GM21367 (cell line): Measurements from ENCODE around the gene TIGD6.

Experiments used
- ATAC-seq: cut with Tn5 transposase; IDR thresholded peaks from one replicate; pipeline ENCODE4 v1.9.1; 2021; ENCODE audit not compliant: unreplicated experiment

TIGD6 gene

DNA sequence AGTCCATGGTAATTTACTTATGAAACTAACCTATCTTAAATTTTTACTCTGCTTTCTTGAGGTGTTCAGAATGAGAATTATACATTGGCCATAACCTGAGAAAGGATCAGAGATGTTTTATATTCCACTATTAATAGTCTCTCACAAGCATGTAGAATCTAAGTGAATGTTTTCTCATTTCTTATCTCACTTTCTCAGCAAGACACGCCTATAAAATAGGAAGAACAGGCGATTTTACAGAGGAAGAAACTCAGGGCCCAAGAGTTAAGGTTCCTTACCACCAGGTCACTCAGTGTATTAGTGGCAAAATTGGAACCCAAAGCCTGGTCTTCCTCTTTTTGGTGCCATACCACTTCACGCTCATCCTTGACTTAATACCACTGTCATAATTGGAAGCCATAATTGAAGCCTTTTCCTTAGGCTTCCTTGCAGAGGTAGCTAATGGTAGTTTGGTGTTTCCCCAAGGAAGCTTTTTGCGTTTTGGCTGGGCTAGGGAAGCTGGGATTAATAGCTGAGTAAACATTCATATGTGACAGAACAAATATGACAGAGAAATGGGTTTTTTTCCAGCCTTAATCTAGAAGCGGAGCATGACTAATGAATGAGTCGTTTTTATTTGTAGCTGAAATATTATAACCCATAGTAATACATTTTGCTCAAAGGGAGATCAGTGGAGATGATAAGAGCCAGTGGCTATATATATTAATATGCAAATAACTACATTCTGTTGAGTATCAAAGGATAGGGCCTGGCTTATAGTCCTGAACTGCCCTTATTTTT is 17.0 kb upstream of the TIGD6 start:
- no peak for ATAC-seq

DNA sequence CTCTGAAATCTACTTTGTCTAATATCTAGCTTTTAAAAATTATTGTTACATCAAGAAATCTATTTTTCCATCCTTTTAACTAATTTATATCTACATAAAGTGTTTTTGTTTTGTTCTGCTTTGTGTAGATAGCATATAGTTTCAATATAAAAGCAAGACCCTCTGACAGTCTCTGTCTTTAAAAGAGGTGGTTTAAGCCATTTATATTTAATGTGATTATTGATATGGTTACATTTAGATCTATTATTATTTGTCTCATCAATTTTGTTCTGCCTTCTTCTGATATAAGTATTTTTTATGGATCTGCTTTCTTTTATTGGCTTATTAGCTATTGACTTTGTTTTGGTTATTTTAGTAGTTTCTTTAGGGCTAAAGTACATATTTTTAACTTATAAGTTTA is 16.1 kb upstream of the TIGD6 start:
- ATAC-seq, result no peak

DNA sequence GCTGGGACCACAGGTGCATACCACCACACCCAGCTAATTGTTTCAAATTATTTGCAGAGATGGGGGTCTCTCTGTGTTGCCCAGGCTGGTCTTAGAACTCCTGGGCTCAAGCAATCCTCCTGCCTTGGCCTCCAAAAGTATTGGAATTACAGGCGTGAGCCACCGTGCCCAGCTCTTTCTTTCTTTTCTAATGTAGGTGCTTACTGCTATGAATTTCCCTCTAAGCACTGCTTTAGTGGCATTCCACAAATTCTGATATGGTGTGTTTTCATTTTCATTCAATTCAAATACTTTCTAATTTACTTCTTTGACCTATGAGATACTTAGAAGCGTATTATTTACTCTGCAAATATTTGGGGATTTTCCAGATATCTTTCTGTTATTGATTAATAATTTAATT is 15.0 kb upstream of the TIGD6 start:
- ATAC-seq, result no peak

DNA sequence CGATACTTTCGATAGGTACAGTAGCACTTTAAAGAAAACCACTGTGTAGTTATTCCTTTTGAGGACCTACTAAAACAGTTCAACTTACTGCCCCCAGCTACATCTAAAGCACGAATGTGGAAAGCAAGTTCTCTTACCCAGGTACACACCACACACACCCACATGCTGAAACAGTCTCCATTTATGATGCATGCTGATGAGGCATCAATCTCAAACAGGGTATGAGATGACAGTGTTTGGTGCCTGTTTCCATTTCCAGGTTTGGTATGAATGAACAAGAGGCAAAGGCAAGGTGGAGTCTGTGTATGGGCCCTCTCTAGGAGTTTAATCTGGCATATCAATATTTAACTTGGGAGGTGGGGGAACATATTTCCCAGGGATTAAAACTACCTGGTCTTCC is 14.0 kb upstream of the TIGD6 start:
- no peak for ATAC-seq

GRCh38 chr5:150013931-150014330 is 13.5 kb upstream of the TIGD6 start:
- ATAC-seq, result no peak

- ATAC-seq, result no peak
These were observed 9.4 kb upstream of the TIGD6 start for GRCh38 chr5:150009671-150010387.

- no peak for ATAC-seq
These were observed 6.6 kb upstream of the TIGD6 start for GRCh38 chr5:150007050-150007449.

- ATAC-seq, result no peak
These were observed 5.9 kb upstream of the TIGD6 start for GRCh38 chr5:150006318-150006717.

DNA sequence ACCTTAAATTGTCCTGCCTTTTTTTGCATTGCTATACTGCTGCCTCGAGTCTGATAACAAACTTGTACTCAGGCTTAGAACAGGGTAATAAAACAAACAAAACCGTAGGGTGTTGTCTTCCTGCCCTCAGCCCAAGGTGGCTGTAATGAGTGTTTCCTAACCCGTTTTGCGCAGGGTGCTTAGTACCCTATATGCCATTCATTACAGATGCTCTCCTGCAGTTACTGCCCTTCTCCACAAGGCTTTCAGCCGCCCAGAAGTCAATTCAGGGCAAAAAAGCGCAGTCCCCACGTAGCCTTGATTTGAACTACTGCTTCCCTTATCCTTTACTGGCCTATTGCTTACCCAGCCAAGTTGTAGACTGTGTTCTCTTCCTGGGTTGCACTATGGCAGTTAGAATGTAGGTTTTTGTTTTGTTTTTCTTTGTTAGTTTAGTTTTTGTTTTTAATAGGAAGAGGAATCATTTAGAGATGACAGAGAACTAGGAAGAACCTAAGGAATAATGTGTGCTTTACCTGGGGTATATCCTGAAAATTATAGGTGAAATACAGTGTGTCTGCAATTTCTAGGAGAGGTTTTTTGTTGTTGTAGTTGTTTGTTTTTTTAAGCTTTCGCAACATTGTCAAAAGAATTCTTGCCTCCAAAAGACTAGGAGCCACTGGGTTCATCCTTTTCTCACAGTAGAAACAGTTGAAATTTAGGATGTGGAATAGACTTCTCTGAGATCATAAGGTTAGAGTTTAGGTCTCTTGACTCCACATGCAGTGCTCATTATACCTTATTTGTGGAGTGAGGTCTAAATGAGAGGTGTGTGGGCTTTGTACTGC is 1.4 kb upstream of the TIGD6 start:
- peak; percentile 66 for ATAC-seq

GRCh38 chr5:150000990-150001659 is 671 bp upstream of the TIGD6 start:
- peak; percentile 1 for ATAC-seq

GRCh38 chr5:149999866-150000255 is 593 bp downstream of the TIGD6 start:
- ATAC-seq, result no peak

DNA sequence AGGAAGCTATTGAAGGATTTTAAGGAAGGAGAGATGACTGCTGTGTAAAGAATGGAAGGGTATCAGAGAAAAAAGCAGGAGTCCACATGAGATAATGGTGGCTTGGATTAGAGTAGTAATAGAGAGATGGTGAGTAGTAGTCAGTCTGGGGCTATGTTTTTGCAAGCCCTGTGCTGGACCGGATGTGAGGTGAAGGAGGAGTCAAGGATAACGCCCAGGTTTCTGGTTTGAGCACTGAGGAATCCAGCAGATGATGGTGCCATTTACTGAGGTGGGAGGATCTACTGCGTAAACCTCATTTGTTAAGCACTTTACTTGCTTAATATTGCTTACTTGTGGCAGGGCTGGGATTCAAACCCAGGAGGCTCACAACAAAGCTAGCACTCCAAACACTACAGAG is 1.1 kb downstream of the TIGD6 start:
- no peak for ATAC-seq

DNA sequence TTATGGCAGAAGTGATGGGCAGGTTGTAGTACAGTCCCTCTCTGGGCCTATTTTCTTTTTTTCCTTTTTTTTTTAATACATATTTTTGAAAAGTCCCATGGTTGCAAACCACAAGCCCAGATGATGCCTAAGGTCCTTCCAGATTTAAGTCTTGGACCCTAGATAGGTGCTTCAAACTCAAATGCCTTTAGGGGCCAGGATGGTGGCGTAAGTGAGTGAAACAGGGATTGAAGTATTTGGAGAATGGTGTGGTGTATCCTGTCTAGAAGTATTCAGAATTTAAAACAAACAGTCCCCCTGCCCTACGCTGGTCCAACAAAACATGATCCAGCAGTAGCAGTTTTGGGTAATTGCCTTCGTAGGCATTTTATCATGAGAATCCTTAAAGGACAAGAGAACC is 2.2 kb downstream of the TIGD6 start:
- no peak for ATAC-seq

DNA sequence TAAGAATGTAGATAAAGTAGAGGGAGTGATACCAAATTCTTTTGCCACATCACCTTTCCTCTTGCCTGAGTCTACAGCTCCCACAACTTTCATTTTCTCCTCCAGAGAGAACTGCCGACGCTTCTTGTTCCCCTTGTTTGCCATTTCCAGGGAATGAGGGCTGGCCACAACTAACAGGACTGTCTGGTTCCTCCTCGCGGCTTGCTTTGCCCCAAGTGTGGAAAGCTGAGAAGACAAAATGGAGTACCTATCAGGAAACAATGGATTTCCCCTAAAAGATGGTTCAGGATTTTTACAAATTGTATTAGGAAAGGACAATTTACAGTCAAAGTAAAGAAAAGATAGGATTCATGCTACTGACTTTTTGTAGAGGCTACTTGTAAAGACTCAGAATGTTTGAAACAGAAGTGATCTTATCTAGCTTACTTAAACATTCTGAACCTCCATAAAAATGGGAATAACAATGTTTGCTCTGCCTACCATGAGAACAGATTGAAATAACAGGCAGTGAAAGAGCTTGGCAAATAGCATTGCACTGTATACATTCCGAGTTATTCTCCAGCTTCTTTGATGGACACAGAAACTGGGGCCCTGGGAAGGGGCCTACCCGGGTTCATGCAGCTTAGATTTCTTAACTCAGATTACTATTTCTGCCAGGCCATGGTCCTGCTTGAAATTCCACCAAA is 4.1 kb downstream of the TIGD6 start:
- no peak for ATAC-seq

DNA sequence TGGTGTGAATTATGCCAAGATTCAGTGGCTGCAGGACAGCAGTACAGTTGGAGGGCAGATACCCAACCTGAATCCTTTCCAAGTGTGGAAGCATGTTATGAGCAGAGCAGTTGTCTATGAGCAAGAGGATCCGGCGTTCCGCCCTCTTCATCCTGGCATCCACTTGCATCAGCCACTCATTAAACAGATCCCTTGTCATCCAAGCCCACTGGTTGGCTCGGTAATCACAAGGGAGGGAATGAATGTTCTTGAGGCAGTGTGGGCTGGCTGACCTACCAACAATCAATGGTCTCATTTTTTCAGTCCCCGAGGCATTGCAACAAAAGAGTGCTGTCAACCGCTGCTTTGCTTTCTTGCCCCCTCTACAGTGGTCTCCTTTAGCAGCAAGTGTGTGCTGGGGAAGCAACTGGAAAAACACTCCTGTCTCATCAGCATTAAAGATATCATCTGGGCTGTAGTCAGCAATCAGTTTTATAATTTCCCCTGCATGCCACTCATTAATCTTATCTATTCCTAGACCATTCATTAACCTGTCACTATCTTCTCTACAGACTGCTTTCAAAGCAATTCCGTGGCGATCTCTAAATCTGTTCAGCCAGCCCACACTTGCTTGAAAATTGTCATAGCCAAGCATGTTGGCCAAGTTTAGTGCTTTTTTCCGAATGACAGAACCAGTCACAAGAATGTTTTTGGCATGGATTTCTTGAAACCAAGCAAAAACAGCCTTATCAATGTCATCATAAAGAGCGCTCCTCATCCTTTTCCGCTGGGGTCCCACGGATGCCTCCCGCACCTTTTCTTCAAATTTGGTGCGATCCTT is 4.9 kb downstream of the TIGD6 start:
- ATAC-seq, result no peak

DNA sequence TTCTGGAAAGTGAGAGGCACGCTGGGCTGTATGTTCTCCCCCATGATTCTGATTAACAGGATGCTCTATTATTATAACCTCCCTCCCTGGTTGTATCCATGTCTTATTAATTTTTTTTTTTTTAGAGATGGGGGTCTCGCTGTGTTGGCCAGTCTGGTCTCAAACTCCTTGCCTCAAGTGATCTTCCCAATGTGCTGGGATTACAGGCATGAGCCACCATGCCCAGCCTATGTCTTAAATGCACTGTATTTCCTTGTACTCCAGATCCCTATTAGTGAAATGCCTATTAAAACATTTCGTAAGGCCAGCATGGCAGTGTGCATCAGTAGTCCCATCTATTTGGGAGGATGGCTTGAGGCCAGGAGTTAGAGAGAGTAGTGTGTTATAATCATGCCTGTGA is 7.0 kb downstream of the TIGD6 start:
- no peak for ATAC-seq

DNA sequence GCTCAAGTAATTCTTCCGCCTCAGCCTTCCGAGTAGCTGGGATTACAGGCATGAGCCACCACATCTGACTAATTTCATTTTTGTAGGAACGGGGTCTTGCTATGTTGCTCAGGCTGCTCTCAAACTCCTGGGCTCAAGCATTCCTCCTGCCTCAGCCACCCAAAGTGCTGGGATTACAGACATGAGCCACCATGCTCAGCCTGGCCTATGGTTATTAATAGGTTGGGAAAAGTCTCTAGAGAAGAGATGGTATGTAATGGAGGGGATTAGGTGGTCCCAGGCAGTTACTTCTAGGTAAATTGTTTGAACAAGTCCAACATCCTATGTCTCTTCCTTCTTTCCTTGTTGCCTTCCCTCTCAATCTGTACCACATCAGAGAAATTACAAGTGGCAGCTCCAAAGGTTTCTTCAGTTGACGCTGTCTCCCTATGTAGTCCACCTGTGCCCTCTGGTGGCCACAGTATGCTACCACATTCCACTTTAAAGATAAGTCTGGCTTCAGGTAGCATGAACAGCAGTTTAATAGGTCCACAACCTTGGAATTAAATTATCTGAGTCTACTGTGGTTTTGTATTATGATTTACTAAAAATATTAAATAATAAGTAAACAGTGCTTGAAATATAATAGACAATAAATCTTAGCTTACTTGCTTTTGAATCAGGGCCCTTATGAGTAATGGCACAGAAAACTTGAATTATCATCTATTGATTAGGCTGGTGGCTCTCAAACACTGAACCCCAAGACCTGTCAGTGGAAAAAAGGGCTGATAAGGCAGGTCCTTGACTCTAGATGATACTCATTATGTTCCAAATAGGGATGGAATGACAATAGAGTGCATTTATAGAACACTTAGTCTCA is 9.7 kb downstream of the TIGD6 start:
- peak; percentile 71 for ATAC-seq

DNA sequence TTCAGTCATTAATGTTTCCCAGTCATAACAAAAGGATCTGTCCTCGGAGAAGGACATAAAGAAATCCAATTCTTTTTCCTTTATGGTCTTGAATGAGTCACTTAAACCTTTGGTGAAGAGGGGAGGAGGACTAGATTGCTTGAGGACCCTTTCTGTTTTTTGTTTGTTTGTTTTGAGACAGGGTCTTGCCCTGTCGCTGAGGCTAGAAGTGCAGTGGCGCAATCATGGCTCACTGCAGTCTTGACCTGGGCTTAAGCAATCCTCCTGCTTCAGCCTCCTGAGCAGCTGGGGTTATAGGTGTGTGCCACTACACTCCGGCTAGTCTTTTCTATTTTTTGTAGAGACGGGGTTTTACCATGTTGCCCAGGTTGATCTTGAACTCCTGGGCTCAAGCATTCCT is 12.3 kb downstream of the TIGD6 start:
- no peak for ATAC-seq

DNA sequence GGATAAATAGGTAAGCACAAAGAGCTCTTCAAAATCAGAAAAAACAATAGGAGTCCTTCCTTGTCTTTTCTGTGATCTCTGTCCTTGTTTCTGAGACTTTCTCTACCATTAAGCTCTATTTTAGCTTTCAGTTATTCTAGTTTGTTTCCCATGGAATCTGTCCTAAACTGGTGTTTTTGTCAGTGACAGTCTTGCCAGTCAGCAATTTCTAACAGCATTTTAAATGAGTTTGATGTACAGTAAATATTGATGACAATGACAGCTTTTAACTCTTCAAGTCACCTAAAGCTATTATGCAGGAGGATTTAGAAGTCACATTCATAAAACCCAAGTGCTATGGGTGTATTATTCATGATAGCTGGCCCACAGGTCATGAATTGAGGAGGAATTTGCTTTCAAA is 17.9 kb downstream of the TIGD6 start:
- no peak for ATAC-seq
